ENCODE results near the gene DIP2C.
"Not testable (repeated sequence)": the region's sequence is repeated elsewhere in the genome, so short reads cannot be mapped to it uniquely, and the experiment has no call there.

DIP2C gene

GRCh38 chr10:607545-608185 is 81.8 kb downstream of the DIP2C start:
- DNase-seq: no peak

GRCh38 chr10:606762-607544 is 82.5 kb downstream of the DIP2C start:
- DNase-seq: no peak

GRCh38 chr10:605632-606325 is 83.7 kb downstream of the DIP2C start:
- DNase-seq: peak; percentile 12

- DNase-seq: no peak
Measured at GRCh38 chr10:604716-605631, 84.5 kb downstream of the DIP2C start.

- no peak for DNase-seq
Measured at GRCh38 chr10:603745-604144, 85.7 kb downstream of the DIP2C start.

GRCh38 chr10:602391-603005 is 87.0 kb downstream of the DIP2C start:
- no peak for DNase-seq

GRCh38 chr10:601660-601963 is 87.9 kb downstream of the DIP2C start:
- no peak for DNase-seq

- DNase-seq: no peak
Measured at GRCh38 chr10:600876-601659, 88.4 kb downstream of the DIP2C start.

- no peak for DNase-seq
Measured at GRCh38 chr10:600234-600633, 89.2 kb downstream of the DIP2C start.

GRCh38 chr10:599767-600166 is 89.7 kb downstream of the DIP2C start:
- DNase-seq: no peak

- DNase-seq: no peak
Measured at GRCh38 chr10:598415-599170, 90.9 kb downstream of the DIP2C start.

GRCh38 chr10:597976-598375 is 91.5 kb downstream of the DIP2C start:
- no peak for DNase-seq

- DNase-seq: no peak
Measured at GRCh38 chr10:596725-597345, 92.6 kb downstream of the DIP2C start.

GRCh38 chr10:596131-596530 is 93.3 kb downstream of the DIP2C start:
- DNase-seq: not testable (repeated sequence)

- DNase-seq: no peak
Measured at GRCh38 chr10:595473-595872, 94.0 kb downstream of the DIP2C start.

GRCh38 chr10:594584-595270 is 94.7 kb downstream of the DIP2C start:
- no peak for DNase-seq

GRCh38 chr10:593901-594457 is 95.5 kb downstream of the DIP2C start:
- no peak for DNase-seq

- DNase-seq: no peak
Measured at GRCh38 chr10:593421-593820, 96.0 kb downstream of the DIP2C start.

GRCh38 chr10:593016-593415 is 96.5 kb downstream of the DIP2C start:
- no peak for DNase-seq

- peak; percentile 7 for DNase-seq
Measured at GRCh38 chr10:591646-592045, 97.8 kb downstream of the DIP2C start.
